C4-2B (cell line): ENCODE measurements around the gene DNAH7.

Experiments
- CTCF ChIP-seq: fragments of 450-650 bp; conservative IDR thresholded peaks from 2 replicates; pipeline ENCODE4 v1.5.1; 2017; ENCODE audit warnings: mild to moderate bottlenecking
- ZFX ChIP-seq: fragments of 450-650 bp; IDR thresholded peaks from 2 replicates; pipeline ENCODE4 v1.6.1; 2017

DNA sequence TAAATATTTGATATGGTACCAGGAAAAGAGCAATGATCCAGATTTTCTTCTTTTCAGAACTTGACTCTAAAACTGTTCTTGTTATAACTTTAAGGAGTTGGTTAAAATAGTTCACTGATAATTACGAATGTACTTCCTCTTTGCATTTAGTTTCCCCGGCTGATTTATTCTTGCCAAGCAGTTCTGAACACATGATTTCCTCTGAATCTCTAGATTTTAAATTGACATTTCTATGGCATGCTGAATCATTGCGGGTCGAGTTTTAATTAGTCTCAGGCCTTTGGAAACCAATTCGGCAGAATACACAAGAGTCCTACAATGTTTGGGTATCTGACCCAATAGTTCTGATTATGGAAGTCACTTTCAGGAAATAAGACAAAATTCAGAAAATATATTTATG is 37.3 kb upstream of the DNAH7 start:
- TF ChIP-seq CTCF (no peak), ZFX (no peak)
